HepG2 (cell line): ENCODE data around the gene OXSM. TPM values are rescaled to one million over a fixed set of nuclear protein-coding genes. Genes with fewer than 3 reads are reported as not detected.

Experiments
- ATAC-seq: fragments of 200-7000 bp; cut with Tn5 transposase; 3 replicates; pipeline ENCODE4 v1.9.1; 2020; ENCODE audit warnings: mild to moderate bottlenecking, moderate library complexity
- Bru-seq: library from RNA; stranded (reverse); fragments of 400-500 nt; gene quantifications from one replicate; lab custom pipeline; 2021; lab: Mats Ljungman, UMichigan
- BruChase-seq, 2 experiments: library from RNA; stranded (reverse); fragments of 400-500 nt; gene quantifications; one replicate each; lab custom pipeline; 2021; lab: Mats Ljungman, UMichigan
- BruUV-seq: library from RNA; stranded (reverse); fragments of 400-500 nt; replicated peaks from 2 replicates; lab custom pipeline; 2021; lab: Mats Ljungman, UMichigan
- CTCF ChIA-PET: fragments of 300-600 bp; formaldehyde crosslinking; extraction: SDS; loops from one replicate; lab custom pipeline; 2021; ENCODE audit warnings: low total read pairs, inconsistent platforms, low intra/inter-chr PET ratio; lab: Yijun Ruan, JAX
- POLR2A ChIA-PET: fragments of 350-600 bp; sonication (Branson Sonifier 250); formaldehyde crosslinking; loops from one replicate; lab custom pipeline; 2020; ENCODE audit warnings: antibody characterized with exemption, inconsistent platforms; lab: Yijun Ruan, JAX
- DNase-seq: peaks from one replicate; pipeline ENCODE4 v3.0.0-alpha.2; 2015; ENCODE audit warnings: low spot score
- FAIRE-seq: peaks from 3 replicates; lab custom pipeline; 2011; peaks lifted over from hg19 to GRCh38; lab: Jason Lieb, UNC
- H2AFZ ChIP-seq: one replicate; pipeline ENCODE4 v1.6.1; 2011; ENCODE audit warnings: low read length, inconsistent platforms
- H3K27ac ChIP-seq: fragments of 300-600 bp; 3 replicates; pipeline ENCODE4 v1.8.0; 2011; ENCODE audit warnings: mixed run types, mild to moderate bottlenecking, mixed read lengths, low read length, inconsistent platforms; ENCODE audit not compliant: insufficient read depth; ENCODE audit errors: extremely low read length
- H3K27me3 ChIP-seq, 2 experiments: fragments of 200-600 bp in 1 of 2; 2 replicates in 1 of 2; 3 replicates in 1 of 2; pipeline versions ENCODE4 v1.6.0 to v1.8.0; 2011; ENCODE audit warnings: low read length in 2 of 2, mild to moderate bottlenecking in 2 of 2, moderate library complexity in 2 of 2, inconsistent platforms in 1 of 2; ENCODE audit not compliant: insufficient read depth in 2 of 2, control insufficient read depth in 1 of 2
- H3K36me3 ChIP-seq, 2 experiments: fragments of 200-600 bp in 1 of 2; replicated peaks in 1 of 2; 2 replicates in 1 of 2; 3 replicates in 1 of 2; pipeline versions ENCODE4 v1.5.1 to v1.8.0; 2011; ENCODE audit warnings: low read length in 2 of 2, inconsistent platforms in 1 of 2; ENCODE audit not compliant: insufficient read depth in 2 of 2, control insufficient read depth in 1 of 2
- H3K4me1 ChIP-seq: 2 replicates; pipeline ENCODE4 v1.5.1; 2012; ENCODE audit warnings: low read length, inconsistent platforms; ENCODE audit not compliant: insufficient read depth
- H3K4me2 ChIP-seq: 2 replicates; pipeline ENCODE4 v1.6.0; 2011; ENCODE audit warnings: low read depth, low read length, inconsistent platforms
- H3K4me3 ChIP-seq, 3 experiments: fragments of 200-600 bp in 1 of 3; sonication (generic), shearing (Covaris generic) in 1 of 3; replicated peaks in 1 of 3; 2 replicates each; pipeline ENCODE4 v1.5.1; 2011 to 2016; ENCODE audit warnings: low read length in 3 of 3, inconsistent platforms in 2 of 3, low read depth in 2 of 3, mild to moderate bottlenecking in 2 of 3, control low read depth in 1 of 3, mixed read lengths in 1 of 3; ENCODE audit not compliant: insufficient read depth in 1 of 3
- H3K79me2 ChIP-seq: one replicate; pipeline ENCODE4 v1.6.1; 2011; ENCODE audit warnings: low read length, inconsistent platforms; ENCODE audit not compliant: insufficient read depth
- H3K9ac ChIP-seq: 2 replicates; pipeline ENCODE4 v1.6.0; 2011; ENCODE audit warnings: mild to moderate bottlenecking, low read depth, low read length, inconsistent platforms; ENCODE audit not compliant: insufficient read depth
- H3K9me3 ChIP-seq: 2 replicates; pipeline ENCODE4 v1.5.1; 2012; ENCODE audit warnings: mild to moderate bottlenecking, low read length
- H4K20me1 ChIP-seq: 2 replicates; pipeline ENCODE4 v1.6.0; 2011; ENCODE audit warnings: inconsistent platforms, mild to moderate bottlenecking, low read length, moderate library complexity; ENCODE audit not compliant: insufficient read depth
- MAX ChIP-seq: IDR thresholded peaks from 2 replicates; pipeline ENCODE4 v1.6.1; 2012; ENCODE audit warnings: inconsistent platforms
- MLX ChIP-seq: IDR thresholded peaks from 2 replicates; pipeline ENCODE4 v1.6.1; 2016
- SRSF9 ChIP-seq: fragments of 200-400 bp; formaldehyde crosslinking; IDR thresholded peaks from 2 replicates; pipeline ENCODE4 v1.6.1; 2018; ENCODE audit warnings: borderline replicate concordance, mild to moderate bottlenecking, low read depth, low read length; ENCODE audit not compliant: insufficient read depth, poor library complexity, severe bottlenecking
- TARDBP ChIP-seq: sonication (generic); formaldehyde crosslinking; IDR thresholded peaks from 2 replicates; pipeline ENCODE4 v1.8.0; 2022; ENCODE audit warnings: mild to moderate bottlenecking, missing genetic modification reagents
- ZMYM4 ChIP-seq: sonication (generic); formaldehyde crosslinking; IDR thresholded peaks from 2 replicates; pipeline ENCODE4 v1.8.1; 2023; ENCODE audit warnings: mild to moderate bottlenecking, missing genetic modification reagents
- ZNF263 ChIP-seq: sonication (generic); formaldehyde crosslinking; IDR thresholded peaks from 2 replicates; pipeline ENCODE4 v1.4.0; 2020; ENCODE audit warnings: missing genetic modification reagents
- ZNF280B ChIP-seq: sonication (generic); formaldehyde crosslinking; IDR thresholded peaks from 2 replicates; pipeline ENCODE4 v1.5.0; 2020; ENCODE audit warnings: missing genetic modification reagents, mild to moderate bottlenecking, borderline replicate concordance
- ZNF460 ChIP-seq: sonication (generic); formaldehyde crosslinking; IDR thresholded peaks from 2 replicates; pipeline ENCODE4 v1.5.1; 2020; ENCODE audit warnings: missing genetic modification reagents, mild to moderate bottlenecking, borderline replicate concordance
- WGBS: methylation state at CpG from one replicate; pipeline ENCODE4 v1.1.6; 2017; ENCODE audit warnings: low lambda C conversion rate; 5-methylcytosine and 5-hydroxymethylcytosine counted together
- in situ Hi-C: cut with HindIII; loops from 2 replicates; pipeline ENCODE4 v1.10.0; 2017; ENCODE audit warnings: low pct_unique_long_range_greater_than_20kb; ENCODE audit not compliant: extremely low pct_ligation_motif_present
- intact Hi-C: fragments of 100-400 bp; cut with micrococcal nuclease; formaldehyde crosslinking; loops from one replicate; pipeline ENCODE4 v1.10.0; 2022; ENCODE audit not compliant: unreplicated experiment
- long read RNA-seq, 2 experiments: library from RNA in 1 of 2; library from polyadenylated mRNA in 1 of 2; stranded (forward) in 1 of 2; unstranded in 1 of 2; transcript quantifications; one replicate each; pipeline ENCODE4 v2.0.0, GENCODE V29; 2019 to 2022
- polyA minus RNA-seq, 3 experiments: library from RNA; depleted of rRNA, polyadenylated mRNA; stranded (reverse); fragments of >200 nt; gene quantifications; 2 replicates each; pipeline ENCODE4 v1.2.3, GENCODE V29; 2011; ENCODE audit warnings: low replicate concordance in 1 of 3
- polyA plus RNA-seq, 8 experiments: library from polyadenylated mRNA; depleted of rRNA in 3 of 8; stranded (reverse) in 7 of 8; unstranded in 1 of 8; fragments of >200 nt; fragmentation: Illumina TruSeq in 4 of 8; extraction: Trizol in 4 of 8; gene quantifications; 2 replicates each; pipeline versions ENCODE4 v1.2.1 to v1.2.3, GENCODE V29; 2011 to 2016; ENCODE audit warnings: low read depth in 4 of 8, missing spikeins in 1 of 8, mixed read lengths in 1 of 8; ENCODE audit not compliant: insufficient read depth in 1 of 8
- total RNA-seq, 5 experiments: library from RNA; depleted of rRNA; stranded (reverse); fragments of >200 nt; fragmentation: Illumina TruSeq; extraction: Trizol; gene quantifications; 2 replicates each; pipeline ENCODE4 v1.2.3, GENCODE V29; 2016; ENCODE audit warnings: low read depth in 1 of 5

Gene OXSM
- total RNA-seq (2016; rRNA removed; fragmentation: Illumina TruSeq; extraction: Trizol) = 14.1 and 18.2 TPM in 2 replicates
- total RNA-seq (2016; cell fraction: cytosol; rRNA removed; fragmentation: Illumina TruSeq; extraction: Trizol; ENCODE audit: low read depth) = 4.5 and 6.4 TPM in 2 replicates
- 12.5 and 18.8 TPM in 2 replicates for total RNA-seq (2016; cell fraction: insoluble cytoplasmic fraction; rRNA removed; fragmentation: Illumina TruSeq; extraction: Trizol)
- total RNA-seq (2016; cell fraction: membrane; rRNA removed; fragmentation: Illumina TruSeq; extraction: Trizol) = 9.4 and 9.5 TPM in 2 replicates
- total RNA-seq (2016; cell fraction: nucleus; rRNA removed; fragmentation: Illumina TruSeq; extraction: Trizol) = 13.9 and 15.9 TPM in 2 replicates
- 28.8 and 34.4 TPM in 2 replicates for polyA plus RNA-seq (2011; rRNA removed)
- 17.2 and 22.8 TPM in 2 replicates for polyA plus RNA-seq (2011; cell fraction: cytosol; rRNA removed)
- 27.7 and 44.1 TPM in 2 replicates for polyA plus RNA-seq (2011; cell fraction: nucleus; rRNA removed)
- 14.1 and 19.7 TPM in 2 replicates for polyA plus RNA-seq (2012)
- polyA plus RNA-seq (2016; cell fraction: cytosol; fragmentation: Illumina TruSeq; extraction: Trizol; ENCODE audit: low read depth) = 4.3 and 4.9 TPM in 2 replicates
- polyA plus RNA-seq (2016; cell fraction: insoluble cytoplasmic fraction; fragmentation: Illumina TruSeq; extraction: Trizol; ENCODE audit: low read depth) = 10.8 and 11.6 TPM in 2 replicates
- polyA plus RNA-seq (2016; cell fraction: membrane; fragmentation: Illumina TruSeq; extraction: Trizol; ENCODE audit: low read depth) = 4.9 and 5.1 TPM in 2 replicates
- polyA plus RNA-seq (2016; cell fraction: nucleus; fragmentation: Illumina TruSeq; extraction: Trizol; ENCODE audit: insufficient read depth, low read depth) = 18.1 and 22.4 TPM in 2 replicates
- 9.8 and 14.4 TPM in 2 replicates for polyA minus RNA-seq (2011; rRNA and poly(A)+ RNA removed; ENCODE audit: low replicate concordance)
- polyA minus RNA-seq (2011; cell fraction: cytosol; rRNA and poly(A)+ RNA removed) = 5.9 and 7.8 TPM in 2 replicates
- polyA minus RNA-seq (2011; cell fraction: nucleus; rRNA and poly(A)+ RNA removed) = 8.8 and 12.8 TPM in 2 replicates
- percentile 77 among the genes with signal in this experiment for Bru-seq, nascent RNA
- BruChase-seq, experiment 1, labeled RNA remaining after a 6-hour chase = percentile 64 among the genes with signal in this experiment
- BruChase-seq, experiment 2, labeled RNA remaining after a 2-hour chase = percentile 78 among the genes with signal in this experiment
- long read RNA-seq, experiment 1, transcript OXSM-201 (3 exons, 1,519 nt) = major isoform, 16 of 34 reads
- long read RNA-seq, experiment 1, partial matches to known transcripts = 13 of 34 reads
- long read RNA-seq, experiment 1, other reads (novel, unspliced or antisense) = 2 of 34 reads
- long read RNA-seq, experiment 2, transcript OXSM-201 (3 exons, 1,519 nt) = major isoform, 17 of 27 reads
- long read RNA-seq, experiment 2, partial matches to known transcripts = 2 of 27 reads
- long read RNA-seq, experiment 2, other reads (novel, unspliced or antisense) = 8 of 27 reads

- TSS peak; percentile 68 for BruUV-seq
- Histone ChIP-seq H3K79me2 (peaks cover 21% of the 10 kb centered on the region), H3K27me3 (no peaks in the 10 kb centered on the region), H3K9me3 (no peaks in the 10 kb centered on the region), H3K27ac (peak within 1 kb of the TSS; percentile 66), H2AFZ (peak within 1 kb of the TSS; percentile 62), H3K4me3 (peak within 1 kb of the TSS; percentile 64 to 71 (median 69)), H3K4me2 (peak within 1 kb of the TSS; percentile 71), H3K9ac (peak within 1 kb of the TSS; percentile 69), H3K36me3 (0 out of 5 replicates have a peak, but pooled peaks cover 0 to 7% of the 10 kb centered on the region in 2 experiments), H3K4me1 (peaks cover 53% of the 10 kb centered on the region), H4K20me1 (no peaks in the 10 kb centered on the region)
- DNase-seq (peak; percentile 87), FAIRE-seq (peak; percentile 91), ATAC-seq (peak; percentile 97)
- in situ Hi-C loops (loop anchor here (25.0 kb wide), 1 partner anchor 128 kb away; the partner anchor contains the start of gene TOP2B), intact Hi-C loops (loop anchor here (2.0 kb wide), 2 partner anchors 67 to 125 kb away; partner anchors contain the start of gene TOP2B)
- CTCF ChIA-PET = no interaction called here
- POLR2A ChIA-PET = interaction anchor here (0.5 to 1.3 kb wide), 2 partner anchors 9 to 25 kb away, joined by 3 to 4 read pairs; no protein-coding TSS in a partner anchor
- 3% methylated on average over 25 of the region's 56 CpGs for WGBS
- TF ChIP-seq MAX (peak; percentile 95), SRSF9 (no peak), ZNF263 (CRISPR knock-in tag) (peak; percentile 29; the same call in 1 of the 2 replicates), ZNF460 (CRISPR knock-in tag) (no peak; the same call in 1 of the 2 replicates), ZNF280B (CRISPR knock-in tag) (peak; percentile 53; the same call in 1 of the 2 replicates), TARDBP (CRISPR knock-in tag) (peak; percentile 93; the same call in 1 of the 2 replicates), MLX (CRISPR knock-in tag) (peak; percentile 73; the same call in 1 of the 2 replicates), ZMYM4 (CRISPR knock-in tag) (peak; percentile 96)
Observed at GRCh38 chr3:25789596-25790556, at the start of gene OXSM. Gene OXSM, plus strand, starts transcription at chr3:25790090. Its CDS starts 931 bp downstream, at chr3:25791021.
